Activated naive CD8-positive, alpha-beta T cell treated with anti-CD3 and anti-CD28 coated beads, Interleukin-2, amount 50 U/mL, for 16 hours (primary cell): Measurements from ENCODE around the gene SMAP2.
A peak's percentile ranks its signal among the peaks of the same experiment; 100 is the strongest.

Experiments
- DNase-seq: peaks from one replicate; pipeline ENCODE4 v3.0.0-alpha.2; 2020; ENCODE audit warnings: low read depth, low spot score

Gene SMAP2

GRCh38 chr1:40416709-40417108 lies 43.2 kb downstream of the SMAP2 start:
- DNase-seq = no peak

DNA sequence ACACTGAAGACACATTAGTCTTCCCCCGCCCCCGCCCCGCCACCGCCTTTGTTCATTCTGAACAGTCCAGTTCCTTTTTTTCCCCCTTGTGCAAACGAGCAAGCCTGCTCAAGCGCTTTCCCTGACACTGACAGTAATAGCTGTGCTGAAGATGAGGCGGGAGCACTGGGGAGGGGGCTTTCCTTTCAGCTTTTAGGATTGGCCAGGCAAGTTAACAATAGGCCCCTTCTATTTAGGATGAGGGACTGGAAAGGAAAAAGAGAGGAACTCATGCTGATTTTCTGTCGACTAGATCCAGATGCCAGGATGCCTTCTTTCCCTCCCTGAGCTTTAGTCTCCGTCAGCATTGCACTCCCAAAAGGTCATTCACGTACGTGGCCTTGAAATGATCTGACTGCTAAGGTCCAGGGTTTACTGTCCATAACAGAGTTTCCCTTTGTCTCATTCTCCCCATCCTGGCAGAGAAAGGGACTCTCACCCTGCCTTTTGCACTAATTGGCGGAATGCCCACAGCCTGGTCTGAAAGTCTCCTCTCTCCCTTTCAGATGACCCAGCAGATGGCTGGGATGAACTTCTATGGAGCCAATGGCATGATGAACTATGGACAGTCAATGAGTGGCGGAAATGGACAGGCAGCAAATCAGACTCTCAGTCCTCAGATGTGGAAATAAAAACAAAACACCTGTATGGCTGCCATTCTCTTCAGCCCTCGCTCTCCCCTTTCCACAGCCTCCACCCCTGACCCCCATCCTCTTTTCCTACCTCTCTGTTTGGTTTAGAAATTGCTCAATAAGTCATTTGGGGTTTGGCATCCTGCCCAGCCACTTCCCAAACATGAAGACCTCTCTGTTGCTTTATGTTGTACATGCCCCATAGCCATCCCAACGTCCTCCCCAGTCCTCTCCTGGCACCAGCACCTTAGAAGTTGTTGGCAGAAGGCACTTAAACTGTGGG lies 48.2 kb downstream of the SMAP2 start:
- DNase-seq = no peak

- no peak for DNase-seq
These were observed 49.2 kb downstream of the SMAP2 start for GRCh38 chr1:40422630-40423263.

DNA sequence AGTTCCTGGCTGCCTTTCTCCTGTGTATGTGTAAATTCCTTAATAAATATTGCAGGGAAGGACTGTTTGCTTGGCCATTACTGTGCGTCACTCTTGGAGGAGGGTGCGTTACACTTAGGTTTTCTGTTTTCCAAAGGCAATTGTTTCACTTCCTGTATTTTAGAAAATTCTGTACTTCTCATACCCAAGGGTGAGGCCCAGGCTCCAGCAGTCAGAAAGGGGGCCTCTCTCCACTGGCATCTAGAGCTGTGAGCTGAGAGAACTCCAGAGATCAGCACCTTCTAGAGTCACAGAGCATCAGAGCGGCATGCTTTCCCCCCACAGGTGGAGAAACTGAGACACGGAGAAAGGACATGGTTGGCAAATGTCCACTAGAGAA lies 49.7 kb downstream of the SMAP2 start:
- DNase-seq = no peak

DNA sequence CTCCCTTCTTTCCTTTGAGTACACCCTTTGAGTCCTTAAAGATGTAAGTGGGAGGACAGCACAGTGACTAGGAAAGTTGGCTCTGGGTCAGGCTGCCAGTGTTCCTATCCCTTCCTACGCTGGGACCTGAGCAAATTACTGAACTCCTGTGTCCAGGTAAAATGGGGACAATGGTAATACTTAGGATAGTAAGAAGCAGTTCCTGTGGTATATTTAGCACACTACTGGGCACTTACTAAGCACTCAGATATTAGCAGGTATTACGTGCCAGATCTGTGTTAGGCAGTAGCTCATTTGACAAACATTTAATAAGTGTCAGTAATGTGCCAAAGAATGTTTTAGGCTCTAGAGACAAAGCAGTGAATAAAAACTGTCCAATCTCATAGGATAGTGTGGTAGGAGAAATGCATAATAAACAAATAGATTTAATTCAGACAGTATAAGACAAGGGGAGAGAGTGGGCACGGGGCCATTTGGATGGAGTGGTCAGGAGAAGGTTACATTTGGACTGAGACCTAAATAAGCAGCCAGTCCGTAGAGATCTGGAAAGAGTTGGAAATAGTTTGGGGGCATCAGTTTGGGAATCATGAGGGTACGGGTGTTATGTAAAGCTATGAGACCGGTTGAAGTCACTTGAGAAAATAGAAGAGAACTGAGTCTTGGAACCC lies 50.6 kb downstream of the SMAP2 start:
- no peak for DNase-seq

GRCh38 chr1:40425198-40425597 lies 51.7 kb downstream of the SMAP2 start:
- DNase-seq = no peak

DNA sequence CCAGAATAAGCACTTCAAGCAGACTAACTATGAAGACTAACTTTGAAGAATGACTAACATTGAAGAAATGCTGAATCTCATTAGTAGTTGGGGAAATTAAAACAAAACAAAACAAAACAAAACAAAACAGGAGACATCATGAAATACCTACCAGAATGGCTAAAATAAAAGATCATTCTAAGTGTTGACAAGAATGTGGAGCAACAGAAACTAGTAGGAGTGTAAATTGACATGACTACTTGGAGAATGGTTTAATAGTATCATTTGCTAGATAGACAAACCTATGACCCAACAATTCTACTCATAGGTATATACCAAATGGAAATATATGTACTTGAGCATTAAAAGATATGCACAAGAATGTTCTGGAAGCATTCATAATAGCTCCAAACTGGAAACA lies 57.9 kb downstream of the SMAP2 start:
- DNase-seq = no peak

DNA sequence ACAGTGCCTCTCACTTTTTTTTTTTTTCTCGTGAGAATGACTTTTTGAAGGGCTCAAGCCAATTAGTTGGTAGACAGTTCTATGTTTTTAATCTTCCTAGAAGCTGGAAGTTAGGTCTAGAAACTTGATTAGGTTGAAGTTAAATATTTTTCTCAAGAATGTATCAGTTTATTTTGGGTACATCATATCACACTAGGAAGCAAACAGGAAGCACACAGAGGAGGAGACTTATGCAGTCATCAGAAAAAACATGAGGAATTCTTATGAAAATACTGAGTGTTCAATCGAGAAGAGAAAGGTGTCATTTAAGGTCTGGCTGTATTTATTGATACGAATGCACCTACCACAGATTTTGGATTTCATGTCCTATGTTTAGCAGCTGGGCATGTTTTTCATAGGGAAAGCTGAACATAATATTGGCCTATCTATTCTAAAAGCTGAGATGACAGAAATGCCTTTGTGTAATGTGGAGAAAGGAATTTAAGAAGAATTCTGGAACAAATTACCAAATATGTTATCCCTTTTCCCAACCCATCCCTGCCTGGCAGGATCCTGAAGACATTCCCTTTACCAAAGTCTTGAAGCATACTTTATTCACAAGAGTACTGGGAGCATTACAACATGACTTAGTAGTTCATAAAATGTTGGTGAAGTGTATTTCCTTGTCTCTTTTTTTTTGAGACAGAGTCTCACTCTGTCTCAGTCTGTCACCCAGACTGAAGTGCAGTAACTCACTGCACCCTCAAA lies 59.3 kb downstream of the SMAP2 start:
- DNase-seq = no peak

GRCh38 chr1:40435471-40435870 lies 61.9 kb downstream of the SMAP2 start:
- no peak for DNase-seq

GRCh38 chr1:40435876-40436275 lies 62.3 kb downstream of the SMAP2 start:
- DNase-seq = no peak

GRCh38 chr1:40438391-40439015 lies 65.0 kb downstream of the SMAP2 start:
- no peak for DNase-seq

GRCh38 chr1:40439247-40439646 lies 65.7 kb downstream of the SMAP2 start:
- DNase-seq = no peak

- DNase-seq = peak; percentile 70
These were observed 76.4 kb downstream of the SMAP2 start, which contains the start of gene ZFP69B for GRCh38 chr1:40449684-40450494. Gene ZFP69B, plus strand, starts transcription at chr1:40450476. Its CDS starts 486 bp downstream, at chr1:40450962.

DNA sequence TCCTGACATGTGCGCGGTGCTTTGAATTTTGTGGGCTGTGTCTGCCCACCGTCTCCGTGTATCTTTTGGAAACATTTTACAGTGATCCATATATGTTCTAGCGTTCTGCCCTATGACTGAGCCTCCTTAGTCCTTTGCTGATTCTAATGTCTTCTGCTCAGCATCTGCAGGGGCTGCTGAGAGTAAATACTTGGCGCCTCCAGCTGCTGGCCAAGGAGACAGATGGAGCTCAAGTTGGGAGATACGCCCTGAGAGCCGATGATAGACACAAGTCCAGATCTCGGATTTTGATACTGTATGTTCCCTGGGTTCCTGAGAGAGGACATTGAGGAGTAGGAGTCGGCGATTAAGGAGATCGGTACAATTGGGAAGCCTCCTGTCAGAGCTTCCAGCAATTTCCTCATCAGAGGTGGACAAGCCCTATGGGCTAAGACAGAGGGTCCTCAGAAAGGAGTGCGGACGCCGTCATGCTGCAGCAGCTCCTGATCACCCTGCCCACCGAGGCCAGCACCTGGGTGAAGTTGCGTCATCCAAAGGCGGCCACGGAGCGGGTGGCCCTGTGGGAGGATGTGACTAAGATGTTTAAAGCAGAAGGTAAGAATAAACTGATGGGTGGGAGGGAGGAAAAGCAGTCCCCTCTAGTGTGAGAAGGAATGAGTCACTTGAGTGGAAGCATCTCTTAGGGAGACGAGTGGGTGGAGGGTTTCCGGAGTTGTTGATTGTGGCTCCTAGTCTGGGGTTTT lies 77.1 kb downstream of the SMAP2 start:
- peak; percentile 78 for DNase-seq

GRCh38 chr1:40451238-40451585 lies 77.7 kb downstream of the SMAP2 start:
- no peak for DNase-seq

GRCh38 chr1:40454873-40455272 lies 81.3 kb downstream of the SMAP2 start:
- no peak for DNase-seq

DNA sequence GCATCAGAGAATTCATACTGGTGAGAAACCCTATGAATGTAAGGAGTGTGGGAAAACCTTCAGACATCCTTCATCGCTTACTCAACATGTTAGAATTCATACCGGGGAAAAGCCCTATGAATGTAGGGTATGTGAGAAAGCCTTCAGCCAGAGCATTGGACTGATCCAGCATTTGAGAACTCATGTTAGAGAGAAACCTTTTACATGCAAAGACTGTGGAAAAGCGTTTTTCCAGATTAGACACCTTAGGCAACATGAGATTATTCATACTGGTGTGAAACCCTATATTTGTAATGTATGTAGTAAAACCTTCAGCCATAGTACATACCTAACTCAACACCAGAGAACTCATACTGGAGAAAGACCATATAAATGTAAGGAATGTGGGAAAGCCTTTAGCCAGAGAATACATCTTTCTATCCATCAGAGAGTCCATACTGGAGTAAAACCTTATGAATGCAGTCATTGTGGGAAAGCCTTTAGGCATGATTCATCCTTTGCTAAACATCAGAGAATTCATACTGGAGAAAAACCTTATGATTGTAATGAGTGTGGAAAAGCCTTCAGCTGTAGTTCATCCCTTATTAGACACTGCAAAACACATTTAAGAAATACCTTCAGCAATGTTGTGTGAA lies 89.5 kb downstream of the SMAP2 start:
- DNase-seq = no peak

DNA sequence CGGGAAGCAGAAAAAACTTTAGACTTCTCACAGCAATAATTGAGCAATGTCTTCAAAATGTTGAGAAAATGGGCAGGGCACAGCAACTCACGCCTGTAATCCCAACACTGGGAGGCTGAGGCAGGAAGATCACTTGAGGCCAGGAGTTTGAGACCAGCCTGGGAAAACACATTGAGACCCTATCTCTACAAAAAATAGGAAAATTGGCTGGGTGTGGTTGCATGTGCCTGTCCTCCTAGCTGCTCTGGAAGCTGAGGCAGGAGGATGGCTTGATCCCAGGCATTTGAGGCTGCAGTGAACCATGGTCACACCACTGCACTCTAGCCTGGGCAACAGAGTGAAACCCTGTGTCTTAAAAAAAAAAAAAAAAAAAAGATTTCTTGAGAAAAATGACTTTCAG lies 95.8 kb downstream of the SMAP2 start:
- no peak for DNase-seq
